Breast epithelium (tissue), 3 donors: Measurements from ENCODE around the gene WFDC11.

Source experiments
- CTCF ChIP-seq, 3 donors: fragments of 450-650 bp; IDR thresholded peaks; one replicate each; pipeline ENCODE4 v1.5.1; 2016 to 2017; ENCODE audit warnings: antibody characterized with exemption in 3 of 3, mild to moderate bottlenecking in 3 of 3, moderate library complexity in 3 of 3
- POLR2A ChIP-seq: fragments of 450-650 bp; IDR thresholded peaks from one replicate; pipeline ENCODE4 v1.6.1; 2016; ENCODE audit warnings: antibody characterized with exemption, mild to moderate bottlenecking, moderate library complexity
- POLR2AphosphoS5 ChIP-seq, 3 donors: sonication (generic); formaldehyde crosslinking; IDR thresholded peaks; one replicate each; pipeline ENCODE4 v1.6.1; 2017; ENCODE audit warnings: antibody characterized with exemption in 3 of 3

DNA sequence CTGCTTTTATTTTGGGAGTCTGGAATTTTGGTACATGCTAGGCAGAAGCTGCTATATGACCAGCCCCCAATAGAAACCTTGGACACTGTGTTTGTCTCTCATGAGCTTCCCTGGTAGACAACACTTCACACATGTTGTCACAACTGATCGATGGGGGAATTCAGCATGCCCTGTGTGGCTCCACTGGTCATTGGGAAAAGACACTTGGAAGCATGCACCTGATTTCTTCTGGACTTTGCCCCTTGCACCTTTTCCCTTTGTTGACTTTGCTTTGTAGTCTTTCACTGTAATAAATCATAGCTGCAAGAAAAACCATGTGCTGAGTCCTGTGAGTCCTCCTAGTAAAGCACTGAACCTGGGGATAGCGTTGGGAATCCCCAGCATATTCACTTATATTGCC is 48.4 kb downstream of the WFDC11 start:
- no peak for TF ChIP-seq CTCF (IDR thresholded peaks at IDR 0.05)
- no peak for TF ChIP-seq POLR2AphosphoS5 (IDR thresholded peaks at IDR 0.05)
- TF ChIP-seq POLR2A = no peak
